ENCODE data around the gene SLC12A3. TPM values are rescaled to one million over a fixed set of nuclear protein-coding genes. Genes with fewer than 3 reads are reported as not detected.

SLC12A3 gene
- total RNA-seq, 1 experiment from 2014 or later = not detected

DNA sequence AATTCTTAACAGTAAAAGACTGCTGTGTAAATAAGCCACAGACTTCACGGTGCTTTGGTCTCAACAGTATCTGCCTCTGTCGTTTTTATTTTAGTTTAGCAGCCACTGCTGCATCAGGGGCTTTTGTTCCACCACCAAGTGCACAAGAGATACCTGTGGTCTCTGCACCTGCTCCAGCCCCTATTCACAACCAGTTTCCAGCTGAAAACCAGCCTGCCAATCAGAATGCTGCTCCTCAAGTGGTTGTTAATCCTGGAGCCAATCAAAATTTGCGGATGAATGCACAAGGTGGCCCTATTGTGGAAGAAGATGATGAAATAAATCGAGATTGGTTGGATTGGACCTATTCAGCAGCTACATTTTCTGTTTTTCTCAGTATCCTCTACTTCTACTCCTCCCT lies 74.8 kb downstream of the SLC12A3 start:
- no peak for DNase-seq (ENCODE audit: low read depth)

GRCh38 chr16:56941092-56941491 lies 76.1 kb downstream of the SLC12A3 start:
- DNase-seq (ENCODE audit: low read depth) = no peak

DNA sequence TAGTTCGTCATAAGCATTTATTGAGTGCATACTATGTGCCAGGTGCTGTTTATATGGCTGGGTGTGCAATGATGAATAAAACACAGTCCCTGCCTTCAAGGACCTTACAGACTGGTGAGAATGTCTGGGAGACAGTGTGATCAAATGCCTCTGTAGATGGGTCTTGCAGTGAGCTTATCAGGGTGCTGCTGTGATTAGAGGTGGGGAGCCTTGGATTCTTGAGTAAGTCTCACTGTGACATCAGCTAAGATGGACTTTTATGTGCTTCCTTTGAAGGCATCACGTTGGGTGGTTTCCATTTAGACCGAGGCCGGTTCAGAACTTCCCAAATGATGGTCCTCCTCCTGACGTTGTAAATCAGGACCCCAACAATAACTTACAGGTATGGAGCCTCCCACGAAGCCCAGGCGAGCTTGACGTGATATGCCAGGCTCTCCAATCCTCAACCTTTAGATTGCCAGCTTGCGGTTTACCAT lies 76.9 kb downstream of the SLC12A3 start:
- DNase-seq (ENCODE audit: low read depth) = no peak

DNA sequence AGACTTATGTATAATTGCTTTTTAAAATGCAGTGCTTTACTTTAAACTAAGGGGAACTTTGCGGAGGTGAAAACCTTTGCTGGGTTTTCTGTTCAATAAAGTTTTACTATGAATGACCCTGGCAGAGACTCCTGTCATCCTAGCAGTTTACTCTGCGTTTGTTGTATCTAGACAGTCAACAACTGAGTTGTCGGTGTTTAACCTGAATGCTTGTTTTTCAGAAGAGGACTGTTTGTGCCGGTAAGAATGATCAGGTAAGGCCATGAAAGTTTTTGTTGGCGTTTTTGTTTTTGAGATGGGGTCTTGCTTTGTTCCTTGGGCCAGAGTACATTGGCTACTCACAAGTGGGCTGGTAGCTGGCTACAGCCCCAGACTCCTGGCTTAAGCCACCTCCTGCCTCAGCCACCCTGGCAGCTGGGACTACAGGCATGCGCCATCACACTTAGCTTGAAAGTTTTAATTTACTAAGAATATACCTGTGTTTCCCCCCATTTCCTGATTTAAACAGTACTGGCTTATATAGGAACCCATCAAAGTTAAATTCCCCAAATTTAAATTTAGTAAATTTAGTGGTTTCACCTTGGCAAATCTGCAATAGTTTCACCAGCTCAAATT lies 78.9 kb downstream of the SLC12A3 start:
- DNase-seq (ENCODE audit: low read depth) = no peak

DNA sequence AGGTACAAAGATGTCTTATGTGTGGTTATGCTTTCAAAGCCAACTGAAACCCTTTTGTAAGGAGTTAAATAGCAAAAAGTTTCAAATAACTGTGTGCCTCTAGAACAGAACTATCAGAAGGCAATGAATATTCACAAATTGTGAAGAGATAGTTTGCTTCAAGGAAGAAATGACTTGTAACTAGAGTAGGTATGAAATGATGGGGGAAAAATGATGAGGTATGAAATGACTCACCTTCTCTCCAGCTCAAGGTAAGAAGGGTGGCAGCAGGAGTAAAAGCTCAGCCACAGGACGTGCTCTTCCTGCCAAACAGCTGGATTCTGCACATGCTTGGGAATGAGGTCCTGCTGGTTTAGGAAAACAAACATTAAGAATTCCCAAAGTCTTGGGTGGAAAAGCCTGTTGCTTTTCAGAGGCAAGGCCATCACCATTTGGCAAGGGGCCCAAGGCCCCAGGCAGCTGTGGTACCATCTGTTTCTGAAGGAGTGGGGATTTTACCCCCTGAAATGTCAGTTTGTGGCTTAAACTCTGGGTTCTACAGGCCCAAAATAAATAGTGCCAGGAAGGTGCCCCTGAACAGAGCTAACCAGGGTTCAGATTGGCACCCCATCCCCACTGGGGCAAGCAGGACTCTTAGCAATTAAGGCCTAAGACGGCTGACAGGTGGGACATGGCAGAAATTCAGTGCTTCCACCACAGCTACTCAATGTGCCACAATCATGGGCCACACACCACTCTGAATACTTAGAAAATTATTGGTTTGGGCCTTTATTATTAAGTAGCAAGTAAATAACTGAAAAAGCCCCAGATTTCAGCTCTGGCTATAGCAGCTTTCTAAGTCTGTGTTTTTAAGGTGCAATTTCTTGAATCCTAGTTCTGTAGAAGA lies 80.2 kb downstream of the SLC12A3 start:
- peak; percentile 56 for DNase-seq (ENCODE audit: low read depth)

GRCh38 chr16:56945847-56946527 lies 81.0 kb downstream of the SLC12A3 start:
- no peak for DNase-seq (ENCODE audit: low read depth)

DNA sequence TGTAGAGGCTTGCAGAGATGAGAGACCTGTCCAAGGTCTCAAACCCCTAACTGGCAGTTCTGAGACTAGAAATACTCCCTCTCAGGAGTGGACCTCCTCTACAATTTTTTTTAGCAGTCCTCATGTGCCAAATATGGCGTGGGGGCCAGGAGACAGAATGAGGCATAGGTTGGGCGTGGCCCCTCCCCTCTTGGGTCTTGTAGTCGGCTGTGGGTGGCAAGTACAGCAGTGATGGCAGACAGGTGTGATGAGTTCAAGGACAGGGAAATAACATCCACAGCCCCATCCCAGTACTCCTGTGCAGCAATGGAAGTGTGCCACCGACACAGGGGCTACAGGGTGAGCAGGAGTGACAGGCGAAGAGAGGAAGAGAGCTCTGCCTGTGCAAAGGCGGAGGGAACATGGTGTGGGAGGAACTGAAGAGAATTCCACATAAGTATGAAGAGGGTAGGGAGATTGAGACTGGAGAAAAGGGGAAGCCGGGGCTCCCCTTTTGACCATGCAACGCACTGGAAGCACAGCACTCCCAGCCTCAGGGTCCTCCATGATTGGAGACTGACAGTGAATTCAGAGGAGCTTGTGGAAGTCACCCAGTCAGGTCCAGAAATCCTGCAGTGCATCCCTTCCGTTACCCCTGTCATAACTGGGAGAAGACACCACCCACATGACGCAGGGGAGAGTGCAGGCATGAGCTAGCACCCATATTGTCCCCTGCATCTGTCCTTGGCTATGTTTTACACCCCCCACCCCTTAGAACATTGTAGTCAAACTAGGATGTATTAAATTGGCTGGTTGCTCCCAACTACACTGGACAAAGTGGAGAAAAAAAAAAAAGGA lies 82.0 kb downstream of the SLC12A3 start:
- no peak for DNase-seq (ENCODE audit: low read depth)

- DNase-seq (ENCODE audit: low read depth) = no peak
These were observed 82.6 kb downstream of the SLC12A3 start for GRCh38 chr16:56947604-56947995.

DNA sequence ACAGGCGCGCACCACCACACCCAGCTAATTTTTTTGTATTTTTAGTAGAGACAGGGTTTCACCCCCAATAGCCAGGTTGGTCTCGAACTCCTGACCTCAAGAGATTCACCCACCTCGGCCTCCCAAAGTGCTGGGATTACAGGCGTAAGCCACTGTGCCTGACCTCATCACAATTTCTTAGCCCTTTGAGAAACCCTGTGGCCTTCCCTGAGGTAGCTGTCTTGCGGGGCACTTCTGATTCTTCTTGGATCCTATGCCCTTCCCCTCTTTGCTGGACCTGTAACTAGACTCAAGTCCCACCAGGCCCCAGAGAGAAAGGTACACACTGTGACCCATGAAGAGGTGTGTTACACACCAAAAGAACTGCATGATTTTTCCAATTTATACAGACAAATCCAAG lies 83.2 kb downstream of the SLC12A3 start:
- no peak for DNase-seq (ENCODE audit: low read depth)

DNA sequence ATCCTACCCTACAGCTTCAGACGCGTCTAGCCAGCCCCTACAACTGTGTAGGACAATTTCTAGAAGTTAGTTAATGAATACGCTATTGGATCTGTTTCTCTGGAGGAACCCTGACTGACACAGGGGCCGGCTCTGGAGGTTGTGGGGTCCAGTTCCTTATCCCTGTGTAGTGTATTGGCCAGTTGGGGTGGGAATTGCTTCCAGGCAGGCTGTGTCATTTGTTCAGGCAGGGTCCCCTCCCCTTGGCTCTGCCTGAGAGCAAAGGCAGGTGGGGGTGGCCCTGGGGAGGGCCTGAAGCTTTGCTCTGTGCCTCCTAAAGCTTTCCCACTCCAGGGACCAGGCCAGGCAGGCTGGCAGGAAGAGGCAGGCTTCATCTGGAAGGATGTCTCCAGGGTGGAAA lies 85.0 kb downstream of the SLC12A3 start:
- DNase-seq (ENCODE audit: low read depth) = no peak

GRCh38 chr16:56950455-56950854 lies 85.4 kb downstream of the SLC12A3 start:
- DNase-seq (ENCODE audit: low read depth) = no peak

DNA sequence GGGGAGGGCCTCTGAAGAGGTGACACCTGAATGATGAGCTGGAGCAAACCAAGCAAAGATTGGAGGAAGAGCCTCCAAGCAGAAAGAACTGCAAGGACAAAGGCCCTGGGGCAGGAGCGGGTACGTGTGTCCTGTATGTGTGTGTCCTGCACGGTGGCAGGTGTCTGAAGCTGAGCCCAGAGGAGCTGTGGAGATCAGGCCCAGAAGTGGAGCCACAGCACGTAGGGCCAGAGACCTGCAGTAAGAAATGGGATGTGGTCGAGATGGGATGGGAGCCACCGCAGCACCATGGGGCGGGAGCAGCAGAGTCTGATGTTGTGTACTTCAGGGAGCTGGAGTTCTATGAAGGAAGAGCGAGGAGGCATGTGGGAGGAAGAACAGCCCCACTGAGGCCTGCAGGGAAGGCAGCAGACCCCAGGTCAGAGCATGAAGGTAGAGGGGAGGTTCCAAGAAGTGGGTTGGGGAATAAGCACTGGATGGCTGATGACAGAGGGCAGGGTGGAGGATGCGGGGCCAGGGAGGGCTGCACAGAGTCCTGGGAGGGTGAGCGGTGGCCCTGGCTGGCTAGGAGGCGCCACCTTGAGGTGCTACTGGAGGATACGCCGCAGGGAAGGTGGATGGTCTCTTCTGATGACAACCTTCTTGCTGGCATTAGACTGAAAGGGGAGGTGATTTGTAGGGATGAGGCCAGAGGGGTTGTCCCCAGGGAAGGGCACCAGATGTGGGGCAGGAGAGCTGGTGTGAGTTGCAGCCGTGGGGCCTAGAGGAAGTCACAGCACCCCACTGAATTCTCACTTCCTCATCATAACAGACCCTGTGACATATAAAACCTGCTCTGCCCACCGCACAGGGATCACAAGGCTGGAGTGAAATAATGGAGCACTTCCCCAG lies 86.1 kb downstream of the SLC12A3 start:
- DNase-seq (ENCODE audit: low read depth) = peak; percentile 51

DNA sequence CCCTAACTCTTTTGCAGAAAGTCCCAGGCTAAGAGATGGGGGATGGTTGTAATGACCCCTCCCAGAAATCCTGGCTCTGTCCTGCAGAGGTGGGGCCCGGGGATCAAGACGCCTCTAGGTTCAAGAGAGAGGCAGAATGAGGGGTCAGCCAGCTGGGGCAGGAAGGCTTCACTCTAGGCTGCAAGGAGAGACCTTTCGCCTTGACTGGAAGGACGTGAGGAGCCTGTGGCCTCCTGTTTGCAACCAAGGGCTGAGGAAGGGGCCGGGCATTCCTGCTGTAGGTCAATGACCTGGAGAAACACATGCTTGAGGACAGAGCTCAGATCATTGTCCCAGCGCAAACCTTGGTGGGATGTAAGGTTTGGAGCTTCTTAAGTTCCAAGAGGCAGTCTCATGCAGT lies 88.0 kb downstream of the SLC12A3 start:
- no peak for DNase-seq (ENCODE audit: low read depth)

DNA sequence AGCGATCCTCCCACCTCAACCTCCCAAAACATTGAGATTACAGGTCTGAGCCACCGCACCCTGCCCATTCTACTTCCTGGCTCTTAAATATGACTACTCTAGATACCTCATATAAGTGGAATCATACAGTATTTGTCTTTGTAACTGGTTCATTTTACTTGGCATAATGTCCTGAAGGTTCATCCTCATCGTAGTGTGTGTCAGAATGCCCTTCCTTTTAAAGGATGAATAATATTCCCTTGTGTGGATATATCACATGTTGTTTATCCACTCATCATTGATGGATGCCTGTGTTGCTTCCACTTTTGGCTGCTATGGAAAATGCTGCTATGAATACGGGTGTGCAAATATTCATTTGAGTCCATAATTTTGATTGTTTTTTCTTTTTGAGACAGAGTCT lies 91.1 kb downstream of the SLC12A3 start:
- DNase-seq (ENCODE audit: low read depth) = no peak

DNA sequence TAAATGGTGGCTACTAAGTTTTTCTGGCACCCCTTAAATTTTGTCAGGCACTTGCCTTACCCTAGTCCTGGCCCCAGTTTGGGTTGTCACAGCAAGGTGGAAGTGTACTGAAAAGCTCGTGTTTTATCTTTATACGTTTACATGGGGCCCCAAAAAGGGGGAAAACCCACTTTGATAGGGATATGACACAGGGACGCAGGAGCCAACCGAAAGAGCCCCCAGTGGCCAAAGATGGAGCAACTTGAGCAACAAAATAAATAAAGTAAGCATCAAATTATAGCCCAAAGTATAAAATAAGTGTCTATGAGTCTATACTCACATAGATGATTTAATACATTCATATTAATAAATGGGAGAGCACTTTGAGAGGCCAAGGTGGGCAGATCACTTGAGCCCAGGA lies 91.7 kb downstream of the SLC12A3 start:
- DNase-seq (ENCODE audit: low read depth) = no peak

DNA sequence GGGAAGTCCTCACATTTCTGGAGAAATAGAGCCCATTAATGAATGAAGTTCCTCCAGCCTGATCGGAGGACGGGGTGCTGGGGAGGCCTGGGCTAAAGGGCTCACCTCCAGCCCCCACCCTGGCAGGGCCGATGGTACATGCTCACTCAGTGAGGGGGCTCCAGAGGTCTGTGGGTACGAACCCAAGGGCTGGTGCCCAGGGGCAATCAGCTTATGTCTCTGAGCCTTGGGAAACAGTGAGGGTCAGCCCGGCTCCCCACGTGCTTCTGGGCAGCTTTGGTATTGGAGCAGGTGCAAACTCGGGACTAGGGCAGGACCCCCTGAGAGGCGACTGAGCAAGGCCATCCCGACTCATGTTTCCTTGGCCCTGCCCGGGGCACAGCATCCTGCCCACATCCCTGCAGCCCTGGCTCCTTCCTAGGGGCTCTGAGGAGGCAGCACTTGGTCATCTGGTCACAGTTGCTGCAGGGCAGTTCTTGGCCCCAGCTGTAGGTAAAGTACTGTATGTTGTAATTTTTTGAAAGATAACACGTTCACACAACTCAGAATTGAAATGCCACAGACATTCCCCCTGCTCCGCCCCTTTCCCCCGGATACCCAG lies 95.8 kb downstream of the SLC12A3 start:
- DNase-seq (ENCODE audit: low read depth) = peak; percentile 89

DNA sequence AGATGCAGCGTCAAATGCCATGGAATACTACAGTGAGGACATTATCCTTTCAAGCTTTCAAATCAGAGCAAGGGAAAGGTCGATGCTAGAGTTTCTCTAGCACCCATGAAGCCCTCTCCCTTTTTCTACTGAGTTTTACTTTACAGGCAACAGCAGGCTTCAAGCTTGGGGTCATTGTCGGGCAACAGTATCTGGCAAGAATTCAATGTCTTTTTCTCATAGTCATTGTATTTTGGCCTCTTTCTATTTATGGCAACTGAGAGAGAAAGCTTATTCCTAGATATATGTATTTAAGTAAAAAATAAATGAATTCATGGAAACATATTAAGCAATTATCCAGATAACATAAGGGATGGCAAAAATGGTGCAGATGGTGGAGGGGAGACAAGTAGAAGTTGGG lies 96.4 kb downstream of the SLC12A3 start:
- no peak for DNase-seq (ENCODE audit: low read depth)

GRCh38 chr16:56961851-56962281 lies 96.9 kb downstream of the SLC12A3 start, which contains the start of gene CETP:
TSS of gene CETP (plus strand) at chr16:56961950. CDS start at chr16:56961980, 30 bp downstream.
- peak; percentile 26 for DNase-seq (ENCODE audit: low read depth)

DNA sequence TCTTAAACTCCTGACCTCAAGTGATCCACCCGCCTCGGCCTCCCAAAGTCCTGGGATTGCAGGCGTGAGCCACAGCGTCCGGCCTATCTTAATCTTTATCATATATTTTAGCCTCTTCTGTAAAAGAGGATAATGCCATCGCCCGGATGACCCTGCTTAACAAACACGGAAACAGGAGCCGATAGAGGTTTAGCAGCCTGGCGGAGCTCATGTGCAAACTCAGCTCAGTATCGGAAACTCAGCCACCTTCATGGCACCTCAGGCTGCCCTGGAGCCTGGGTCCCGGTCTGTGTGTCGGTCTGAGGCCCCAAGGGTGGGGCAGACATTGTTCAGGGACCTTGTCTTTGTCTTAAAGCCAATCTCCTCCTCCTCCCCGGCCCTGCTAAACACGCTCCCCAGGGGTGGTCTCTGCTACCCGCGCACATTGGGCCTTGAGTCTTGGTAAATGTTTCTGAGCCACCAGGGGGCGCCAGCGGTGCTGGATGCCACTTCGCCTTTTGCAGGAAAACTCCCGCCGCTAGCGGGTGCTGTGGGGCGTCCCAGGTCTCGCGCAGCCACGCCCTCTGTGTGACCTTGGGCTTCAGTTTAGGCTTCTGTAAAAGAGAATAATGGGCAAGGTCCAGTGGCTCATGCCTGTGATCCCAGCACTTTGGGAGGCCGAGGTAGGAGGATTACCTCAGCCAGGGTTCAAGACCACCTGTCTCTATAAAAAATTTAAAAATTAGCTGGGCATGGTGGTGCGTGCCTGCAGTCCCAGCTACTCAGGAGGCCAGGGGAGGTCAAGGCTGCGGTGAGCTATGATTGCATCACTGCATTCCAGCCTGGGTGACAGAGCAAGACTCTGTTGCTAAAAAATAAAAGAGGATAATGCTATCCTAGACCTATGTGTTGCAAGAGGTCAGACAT lies 99.5 kb downstream of the SLC12A3 start:
- DNase-seq (ENCODE audit: low read depth) = peak; percentile 90
